GM18505 (cell line): ENCODE measurements around the gene DMD.
A peak's percentile ranks its signal among the peaks of the same experiment; 100 is the strongest.

Source experiments
- ATAC-seq: cut with Tn5 transposase; IDR thresholded peaks from one replicate; pipeline ENCODE4 v1.9.1; 2021; ENCODE audit not compliant: unreplicated experiment
- POLR2A ChIP-seq: IDR thresholded peaks from 4 replicates; pipeline ENCODE4 v1.6.1; 2011; ENCODE audit warnings: borderline replicate concordance; ENCODE audit not compliant: insufficient read depth, insufficient read length; ENCODE audit errors: extremely low read depth

The DMD gene

GRCh38 chrX:31127716-31128115, 2083.6 kb downstream of the DMD start:
- no peak for TF ChIP-seq POLR2A
- ATAC-seq: no peak

- ATAC-seq: no peak
- TF ChIP-seq POLR2A: no peak
These were observed 2085.1 kb downstream of the DMD start for GRCh38 chrX:31126205-31126604.

GRCh38 chrX:31124536-31124935, 2086.8 kb downstream of the DMD start:
- TF ChIP-seq POLR2A: no peak
- ATAC-seq: no peak

DNA sequence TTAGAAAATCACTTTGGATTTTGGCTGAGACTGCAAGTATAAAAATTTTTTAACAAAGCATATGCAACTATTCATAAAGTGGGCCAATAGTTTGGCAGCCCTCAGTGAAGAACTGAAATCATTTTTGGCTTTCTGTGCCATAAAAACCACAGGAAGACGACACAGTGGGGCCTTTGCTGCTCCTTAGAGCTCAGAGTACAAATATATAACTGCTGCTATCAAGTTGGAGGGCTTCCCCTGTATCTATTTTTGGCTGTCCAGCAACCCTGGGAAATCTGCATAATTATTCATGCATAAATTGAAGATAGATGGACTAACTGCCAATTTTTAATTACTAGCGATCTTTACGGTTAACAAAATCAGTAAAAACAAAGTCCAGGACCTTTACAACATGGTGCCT, 2088.0 kb downstream of the DMD start:
- ATAC-seq: no peak
- TF ChIP-seq POLR2A: no peak

GRCh38 chrX:31117266-31117665, 2094.1 kb downstream of the DMD start:
- TF ChIP-seq POLR2A: no peak
- no peak for ATAC-seq

DNA sequence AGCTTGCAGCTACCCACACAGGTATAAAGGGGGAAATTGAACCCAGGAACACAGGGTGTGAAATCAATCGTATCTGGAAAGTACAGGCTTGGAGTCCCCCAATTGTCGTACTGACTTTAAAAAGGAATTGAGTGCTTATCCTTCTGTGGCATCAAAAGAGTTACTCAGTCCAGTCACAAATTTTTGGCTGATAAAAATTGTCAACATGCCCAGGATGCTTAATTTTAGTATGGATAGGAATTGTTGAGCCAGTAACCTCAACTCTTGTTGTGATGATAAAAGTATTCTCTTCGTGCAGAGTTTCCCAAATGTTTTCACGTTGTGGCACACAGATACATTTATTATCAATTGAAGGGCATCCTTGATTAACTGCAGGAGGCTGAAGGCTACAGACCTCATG, 2096.0 kb downstream of the DMD start:
- no peak for ATAC-seq
- no peak for TF ChIP-seq POLR2A

DNA sequence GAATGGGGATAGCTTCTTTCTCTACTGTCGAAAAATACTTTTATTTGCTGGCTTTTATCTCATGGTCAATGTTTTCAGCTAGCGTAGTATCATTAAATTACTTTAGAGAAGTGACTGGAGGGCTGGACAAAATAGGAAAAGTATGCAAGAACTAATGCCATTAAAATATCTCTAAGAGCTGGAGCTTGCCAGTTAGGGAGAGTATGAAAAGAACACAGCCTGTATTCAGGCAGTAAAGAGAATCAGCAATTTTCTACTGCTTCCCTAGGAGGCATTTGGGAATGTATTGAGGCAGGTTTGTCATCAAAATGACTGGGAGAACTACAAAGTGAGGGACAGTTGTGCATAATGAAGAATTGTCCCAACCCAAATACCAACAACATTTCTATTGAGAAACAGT, 2096.5 kb downstream of the DMD start:
- no peak for TF ChIP-seq POLR2A
- ATAC-seq: no peak

DNA sequence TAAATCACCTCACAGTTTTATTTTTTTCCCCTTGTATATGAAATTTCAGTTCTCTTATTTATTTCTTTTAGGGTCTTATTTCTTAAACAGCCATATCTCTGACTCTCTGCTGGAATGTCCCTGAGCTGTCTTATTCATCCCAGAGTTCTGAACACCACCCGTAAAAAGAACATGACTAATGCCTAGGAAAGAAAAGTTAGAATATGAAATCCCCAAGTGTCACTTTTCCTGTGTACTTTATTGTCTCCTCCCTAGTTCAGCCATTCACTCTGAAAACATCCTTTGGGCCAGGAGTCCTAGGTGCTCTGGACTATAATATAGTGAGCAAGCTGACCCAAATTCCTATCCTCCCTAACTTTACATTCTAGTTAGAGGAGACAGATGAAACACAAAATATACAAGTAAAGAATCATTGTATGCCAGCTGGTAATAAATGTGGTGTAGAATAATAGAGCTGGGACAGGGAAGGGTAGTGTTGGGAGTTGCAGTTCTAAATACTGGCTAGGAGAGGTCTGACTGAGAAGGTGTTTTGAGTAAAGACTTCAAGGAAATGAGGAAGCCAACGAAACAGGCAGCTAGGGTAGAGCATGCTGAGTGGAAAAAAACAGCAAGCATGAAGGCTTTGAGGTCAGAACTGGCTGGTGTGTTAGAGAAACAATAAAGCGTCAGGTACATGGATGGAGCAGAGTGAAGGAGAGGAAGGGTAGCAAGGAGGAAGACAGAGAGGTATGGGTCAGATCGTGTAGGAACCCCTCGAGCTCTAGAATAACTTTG, 2098.9 kb downstream of the DMD start:
- TF ChIP-seq POLR2A: no peak

GRCh38 chrX:31110657-31111056, 2100.7 kb downstream of the DMD start:
- TF ChIP-seq POLR2A: no peak
- no peak for ATAC-seq

More for the DNA sequence above, 2098.9 kb downstream of the DMD start:
- no peak for ATAC-seq

GRCh38 chrX:31099536-31100090, 2111.7 kb downstream of the DMD start:
- no peak for TF ChIP-seq POLR2A
- ATAC-seq: peak; percentile 73

GRCh38 chrX:31098079-31098478, 2113.3 kb downstream of the DMD start:
- TF ChIP-seq POLR2A: no peak
- ATAC-seq: no peak

GRCh38 chrX:31093639-31093975, 2117.7 kb downstream of the DMD start:
- no peak for ATAC-seq

GRCh38 chrX:31092970-31093638, 2118.2 kb downstream of the DMD start:
- TF ChIP-seq POLR2A: no peak
- no peak for ATAC-seq

More at GRCh38 chrX:31093639-31093975, 2117.7 kb downstream of the DMD start:
- no peak for TF ChIP-seq POLR2A

- no peak for TF ChIP-seq POLR2A
- ATAC-seq: no peak
These were observed 2118.9 kb downstream of the DMD start for GRCh38 chrX:31092476-31092875.

GRCh38 chrX:31091819-31092218, 2119.5 kb downstream of the DMD start:
- no peak for ATAC-seq
- no peak for TF ChIP-seq POLR2A

DNA sequence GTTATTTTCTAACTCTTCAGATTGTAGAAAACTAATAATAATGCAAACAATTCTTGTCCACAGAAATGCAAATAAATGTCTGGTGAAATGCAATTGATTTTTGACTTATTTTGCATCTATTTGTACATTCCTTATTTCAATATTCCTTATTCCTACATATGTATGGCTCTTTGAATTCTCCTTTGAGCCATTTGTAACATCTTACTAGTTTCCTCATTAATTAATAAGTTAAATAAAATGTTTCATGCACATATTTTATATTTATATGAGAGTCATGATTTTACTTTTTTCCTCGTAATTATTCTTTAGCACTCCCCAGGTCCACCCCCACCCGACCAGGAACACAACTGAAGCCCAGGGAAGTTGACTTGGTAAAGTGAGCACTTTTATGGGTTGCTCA, 2136.8 kb downstream of the DMD start:
- TF ChIP-seq POLR2A: no peak
- ATAC-seq: no peak
